Activated T-cell treated with anti-CD3 and anti-CD28 coated beads, Interleukin-2, amount 50 U/mL, for 4 hours (primary cell): ENCODE measurements around the gene EIF4E1B. TPM values are rescaled to one million over a fixed set of nuclear protein-coding genes. Genes with fewer than 3 reads are reported as not detected.

ENCODE experiments used
- ATAC-seq, 2 donors: fragments of 200-7000 bp; cut with Tn5 transposase; one replicate each; pipeline ENCODE4 v1.10.0; 2021
- DNase-seq: peaks from one replicate; pipeline ENCODE4 v3.0.0-alpha.2; 2020
- H3K27me3 Mint-ChIP-seq: one replicate; pipeline ENCODE4 v1.8.0; 2021; ENCODE audit warnings: low read depth, mixed read lengths
- H3K36me3 Mint-ChIP-seq: one replicate; pipeline ENCODE4 v1.8.0; 2022; ENCODE audit warnings: mixed read lengths; ENCODE audit not compliant: insufficient read depth
- H3K4me1 Mint-ChIP-seq: one replicate; pipeline ENCODE4 v1.8.0; 2021; ENCODE audit warnings: low read depth, mixed read lengths
- H3K4me3 Mint-ChIP-seq: one replicate; pipeline ENCODE4 v1.8.0; 2021; ENCODE audit warnings: mild to moderate bottlenecking, moderate library complexity, mixed read lengths
- H3K9me3 Mint-ChIP-seq: one replicate; pipeline ENCODE4 v1.8.0; 2021; ENCODE audit warnings: mixed read lengths
- total RNA-seq, 3 donors: library from RNA; stranded (reverse); gene quantifications; one replicate each; pipeline ENCODE4 v1.2.1, GENCODE V29; 2021

Gene EIF4E1B
- total RNA-seq, 3 donors from 2014 or later = not detected

- Mint-ChIP-seq H3K4me1 (peaks cover 18% of the 10 kb centered on the region), H3K4me3 (no peak overlapping the region)
- ATAC-seq = no peak
These were observed 13.2 kb downstream of the EIF4E1B start for GRCh38 chr5:176643491-176644219.

GRCh38 chr5:176644294-176644693, 13.8 kb downstream of the EIF4E1B start:
- DNase-seq = no peak
- Mint-ChIP-seq H3K27me3 (no peaks in the 10 kb centered on the region), H3K9me3 (no peaks in the 10 kb centered on the region), H3K4me1 (peaks cover 24% of the 10 kb centered on the region), H3K4me3 (no peak overlapping the region), H3K36me3 (no peaks in the 10 kb centered on the region)
- no peak for ATAC-seq

More at GRCh38 chr5:176643491-176644219, 13.2 kb downstream of the EIF4E1B start:
- DNase-seq = no peak
- no peaks in the 10 kb centered on the region for H3K9me3 Mint-ChIP-seq
- H3K27me3 Mint-ChIP-seq = no peaks in the 10 kb centered on the region
- no peaks in the 10 kb centered on the region for H3K36me3 Mint-ChIP-seq

GRCh38 chr5:176644878-176645670, 14.6 kb downstream of the EIF4E1B start:
- Mint-ChIP-seq H3K36me3 (no peaks in the 10 kb centered on the region), H3K4me3 (peak overlapping the region; percentile 42), H3K9me3 (no peaks in the 10 kb centered on the region), H3K27me3 (no peaks in the 10 kb centered on the region), H3K4me1 (peaks cover 31% of the 10 kb centered on the region)
- no peak for DNase-seq
- ATAC-seq = no peak

GRCh38 chr5:176646049-176646706, 15.7 kb downstream of the EIF4E1B start:
- Mint-ChIP-seq H3K27me3 (no peaks in the 10 kb centered on the region), H3K36me3 (no peaks in the 10 kb centered on the region), H3K9me3 (no peaks in the 10 kb centered on the region), H3K4me3 (peak overlapping the region; percentile 86), H3K4me1 (peaks cover 41% of the 10 kb centered on the region)
- DNase-seq (no peak), ATAC-seq (no peak)

GRCh38 chr5:176646707-176647029, 16.2 kb downstream of the EIF4E1B start:
- peaks cover 45% of the 10 kb centered on the region for H3K4me1 Mint-ChIP-seq
- no peaks in the 10 kb centered on the region for H3K9me3 Mint-ChIP-seq
- H3K27me3 Mint-ChIP-seq = no peaks in the 10 kb centered on the region
- DNase-seq = no peak
- H3K36me3 Mint-ChIP-seq = no peaks in the 10 kb centered on the region
- H3K4me3 Mint-ChIP-seq = peak overlapping the region; percentile 86
- ATAC-seq = peak; percentile 7 to 16

GRCh38 chr5:176647030-176647842, 16.8 kb downstream of the EIF4E1B start, which contains the start of gene TSPAN17:
Gene TSPAN17 (plus strand): TSS chr5:176647484. CDS start chr5:176647616, 132 bp downstream.
- Mint-ChIP-seq H3K27me3 (no peaks in the 10 kb centered on the region), H3K4me1 (peaks cover 50% of the 10 kb centered on the region), H3K4me3 (peak within 1 kb of the TSS; percentile 86), H3K36me3 (no peaks in the 10 kb centered on the region), H3K9me3 (no peaks in the 10 kb centered on the region)
- ATAC-seq = peak; percentile 93 to 94
- DNase-seq = peak; percentile 98

GRCh38 chr5:176647843-176648473, 17.5 kb downstream of the EIF4E1B start:
- no peaks in the 10 kb centered on the region for H3K36me3 Mint-ChIP-seq
- DNase-seq (no peak), ATAC-seq (no peak)
- H3K4me3 Mint-ChIP-seq = peak overlapping the region; percentile 81
- H3K4me1 Mint-ChIP-seq = peaks cover 57% of the 10 kb centered on the region
- no peaks in the 10 kb centered on the region for H3K27me3 Mint-ChIP-seq
- H3K9me3 Mint-ChIP-seq = no peaks in the 10 kb centered on the region

- ATAC-seq (no peak), DNase-seq (no peak)
- H3K36me3 Mint-ChIP-seq = peaks cover 5% of the 10 kb centered on the region
- peaks cover 64% of the 10 kb centered on the region for H3K4me1 Mint-ChIP-seq
- H3K27me3 Mint-ChIP-seq = no peaks in the 10 kb centered on the region
- H3K4me3 Mint-ChIP-seq = peak overlapping the region; percentile 81
- H3K9me3 Mint-ChIP-seq = no peaks in the 10 kb centered on the region
These were observed 18.2 kb downstream of the EIF4E1B start for GRCh38 chr5:176648474-176649194.

- Mint-ChIP-seq H3K4me3 (no peak overlapping the region), H3K9me3 (no peaks in the 10 kb centered on the region), H3K27me3 (no peaks in the 10 kb centered on the region), H3K4me1 (peaks cover 74% of the 10 kb centered on the region), H3K36me3 (peaks cover 10% of the 10 kb centered on the region)
- no peak for DNase-seq
- no peak for ATAC-seq
These were observed 19.9 kb downstream of the EIF4E1B start for GRCh38 chr5:176650354-176650884.

- DNase-seq (no peak), ATAC-seq (no peak)
- Mint-ChIP-seq H3K4me1 (peaks cover 68% of the 10 kb centered on the region), H3K9me3 (no peaks in the 10 kb centered on the region), H3K4me3 (no peak overlapping the region), H3K36me3 (peaks cover 13% of the 10 kb centered on the region), H3K27me3 (no peaks in the 10 kb centered on the region)
These were observed 21.1 kb downstream of the EIF4E1B start for GRCh38 chr5:176651472-176651980.

- Mint-ChIP-seq H3K9me3 (no peaks in the 10 kb centered on the region), H3K36me3 (peaks cover 13% of the 10 kb centered on the region), H3K27me3 (no peaks in the 10 kb centered on the region), H3K4me3 (no peak overlapping the region), H3K4me1 (peaks cover 64% of the 10 kb centered on the region)
- DNase-seq (no peak), ATAC-seq (no peak)
These were observed 21.7 kb downstream of the EIF4E1B start for GRCh38 chr5:176652136-176652535.

GRCh38 chr5:176653401-176654385, 23.2 kb downstream of the EIF4E1B start:
- peaks cover 15% of the 10 kb centered on the region for H3K36me3 Mint-ChIP-seq
- H3K4me1 Mint-ChIP-seq = peaks cover 67% of the 10 kb centered on the region
- H3K4me3 Mint-ChIP-seq = peak overlapping the region; percentile 24
- peak; percentile 85 for DNase-seq
- H3K27me3 Mint-ChIP-seq = no peaks in the 10 kb centered on the region
- peak; percentile 83 to 84 for ATAC-seq
- H3K9me3 Mint-ChIP-seq = no peaks in the 10 kb centered on the region
